ENCODE data around the gene RABEP2. TPM values are rescaled to one million over a fixed set of nuclear protein-coding genes. Genes with fewer than 3 reads are reported as not detected.

Gene RABEP2
- total RNA-seq, 1 experiment from 2014 or later: 17.8 TPM

- no TSS peak for BruUV-seq (replicated peaks)
- Mint-ChIP-seq H3K9me3 (ENCODE audit: unreplicated experiment) (no peaks in the 10 kb centered on the region), H3K4me3 (ENCODE audit: unreplicated experiment) (no peak overlapping the region), H3K27me3 (ENCODE audit: insufficient read depth, unreplicated experiment) (no peaks in the 10 kb centered on the region), H3K4me1 (ENCODE audit: insufficient read depth, unreplicated experiment) (no peaks in the 10 kb centered on the region), H3K27ac (ENCODE audit: low read depth, unreplicated experiment) (no peak overlapping the region), H3K36me3 (ENCODE audit: insufficient read depth, unreplicated experiment) (peaks cover 51% of the 10 kb centered on the region)
- TF ChIP-seq, protein P1, sequence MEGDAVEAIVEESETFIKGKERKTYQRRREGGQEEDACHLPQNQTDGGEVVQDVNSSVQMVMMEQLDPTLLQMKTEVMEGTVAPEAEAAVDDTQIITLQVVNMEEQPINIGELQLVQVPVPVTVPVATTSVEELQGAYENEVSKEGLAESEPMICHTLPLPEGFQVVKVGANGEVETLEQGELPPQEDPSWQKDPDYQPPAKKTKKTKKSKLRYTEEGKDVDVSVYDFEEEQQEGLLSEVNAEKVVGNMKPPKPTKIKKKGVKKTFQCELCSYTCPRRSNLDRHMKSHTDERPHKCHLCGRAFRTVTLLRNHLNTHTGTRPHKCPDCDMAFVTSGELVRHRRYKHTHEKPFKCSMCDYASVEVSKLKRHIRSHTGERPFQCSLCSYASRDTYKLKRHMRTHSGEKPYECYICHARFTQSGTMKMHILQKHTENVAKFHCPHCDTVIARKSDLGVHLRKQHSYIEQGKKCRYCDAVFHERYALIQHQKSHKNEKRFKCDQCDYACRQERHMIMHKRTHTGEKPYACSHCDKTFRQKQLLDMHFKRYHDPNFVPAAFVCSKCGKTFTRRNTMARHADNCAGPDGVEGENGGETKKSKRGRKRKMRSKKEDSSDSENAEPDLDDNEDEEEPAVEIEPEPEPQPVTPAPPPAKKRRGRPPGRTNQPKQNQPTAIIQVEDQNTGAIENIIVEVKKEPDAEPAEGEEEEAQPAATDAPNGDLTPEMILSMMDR (IDR thresholded peaks at IDR 0.05; ENCODE audit: unreplicated experiment): no peak
- DNase-seq (ENCODE audit: unreplicated experiment): no peak
- ChIA-PET POLR2A (interaction anchor here (0.7 to 1.2 kb wide), 3 partner anchors 11 to 135 kb away, joined by 3 to 5 read pairs (median 4); no protein-coding TSS in a partner anchor), CTCF (interaction anchor here (0.6 kb wide), 2 partner anchors 16 to 1559 kb away, joined by 3 read pairs; partner anchors contain the start of gene SPNS1)
- intact Hi-C loops (cut with micrococcal nuclease): no loop called here
Measured at GRCh38 chr16:28958216-28958615, 33.2 kb upstream of the RABEP2 start.

GRCh38 chr16:28951410-28951943 lies 26.4 kb upstream of the RABEP2 start:
- Mint-ChIP-seq H3K9me3 (ENCODE audit: unreplicated experiment) (no peaks in the 10 kb centered on the region), H3K27ac (ENCODE audit: low read depth, unreplicated experiment) (peak overlapping the region; percentile 92), H3K36me3 (ENCODE audit: insufficient read depth, unreplicated experiment) (peaks cover 35% of the 10 kb centered on the region), H3K27me3 (ENCODE audit: insufficient read depth, unreplicated experiment) (no peaks in the 10 kb centered on the region), H3K4me3 (ENCODE audit: unreplicated experiment) (peak overlapping the region; percentile 99), H3K4me1 (ENCODE audit: insufficient read depth, unreplicated experiment) (peaks cover 17% of the 10 kb centered on the region)
- TF ChIP-seq, protein P1 (IDR thresholded peaks at IDR 0.05; ENCODE audit: unreplicated experiment): no peak
- intact Hi-C loops (cut with micrococcal nuclease): loop anchor here (2.0 kb wide), 1 partner anchor 23 kb away; the partner anchor contains the start of gene SPNS1
- peak; percentile 30 for DNase-seq (ENCODE audit: unreplicated experiment)
- ChIA-PET POLR2A (interaction anchor here (1.2 to 3.9 kb wide), 6 partner anchors 11 to 129 kb away, joined by 3 to 30 read pairs (median 13); partner anchors contain the start of genes ATXN2L, RABEP2, SH2B1 and SPNS1), CTCF (interaction anchor here (0.7 to 1.3 kb wide), 2 partner anchors 26 to 29 kb away, joined by 3 to 7 read pairs; no protein-coding TSS in a partner anchor)
- no TSS peak for BruUV-seq (replicated peaks)

DNA sequence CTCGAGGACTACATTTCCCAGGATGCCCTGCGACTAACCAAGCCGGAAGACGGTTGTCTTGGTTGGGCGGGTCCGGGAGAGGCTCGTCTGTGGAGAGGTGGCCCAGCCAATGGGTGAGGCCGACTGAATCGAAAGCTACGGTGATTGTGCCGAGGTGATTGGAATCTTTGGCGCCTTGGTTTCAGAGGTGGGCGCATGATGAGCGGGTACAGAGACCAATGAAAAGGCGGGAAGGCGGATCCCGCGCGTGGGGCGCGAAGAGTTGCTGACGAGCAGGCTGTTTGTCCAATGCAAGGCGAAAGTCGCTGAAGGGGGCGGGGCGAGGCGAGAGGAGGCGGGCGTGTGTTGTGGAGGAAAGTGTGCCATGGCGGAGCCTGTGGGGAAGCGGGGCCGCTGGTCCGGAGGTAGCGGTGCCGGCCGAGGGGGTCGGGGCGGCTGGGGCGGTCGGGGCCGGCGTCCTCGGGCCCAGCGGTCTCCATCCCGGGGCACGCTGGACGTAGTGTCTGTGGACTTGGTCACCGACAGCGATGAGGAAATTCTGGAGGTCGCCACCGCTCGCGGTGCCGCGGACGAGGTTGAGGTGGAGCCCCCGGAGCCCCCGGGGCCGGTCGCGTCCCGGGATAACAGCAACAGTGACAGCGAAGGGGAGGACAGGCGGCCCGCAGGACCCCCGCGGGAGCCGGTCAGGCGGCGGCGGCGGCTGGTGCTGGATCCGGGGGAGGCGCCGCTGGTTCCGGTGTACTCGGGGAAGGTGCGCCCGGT lies 25.8 kb upstream of the RABEP2 start, which contains the start of gene NFATC2IP:
Gene NFATC2IP (plus strand): TSS at position 290 of the 762 bp plus-strand sequence. CDS start 75 bp downstream, at position 365.
- TF ChIP-seq, protein P1 (IDR thresholded peaks at IDR 0.05; ENCODE audit: unreplicated experiment): no peak
- POLR2A ChIA-PET: interaction anchor here (0.6 to 3.9 kb wide), 11 partner anchors 18 to 1456 kb away, joined by 3 to 30 read pairs (median 6); partner anchors contain the start of genes ATXN2L, RABEP2, SH2B1 and SPNS1
- BruUV-seq (replicated peaks): no TSS peak
- Mint-ChIP-seq H3K4me3 (ENCODE audit: unreplicated experiment) (peak within 1 kb of the TSS; percentile 99), H3K27ac (ENCODE audit: low read depth, unreplicated experiment) (peak within 1 kb of the TSS; percentile 92), H3K27me3 (ENCODE audit: insufficient read depth, unreplicated experiment) (no peaks in the 10 kb centered on the region), H3K9me3 (ENCODE audit: unreplicated experiment) (no peaks in the 10 kb centered on the region), H3K36me3 (ENCODE audit: insufficient read depth, unreplicated experiment) (peaks cover 28% of the 10 kb centered on the region), H3K4me1 (ENCODE audit: insufficient read depth, unreplicated experiment) (peaks cover 19% of the 10 kb centered on the region)
- CTCF ChIA-PET: interaction anchor here (0.6 to 1.0 kb wide), 4 partner anchors 30 to 869 kb away, joined by 3 to 6 read pairs (median 3); partner anchors contain the start of genes ATXN2L and MVP
- DNase-seq (ENCODE audit: unreplicated experiment): peak; percentile 99
- intact Hi-C loops (cut with micrococcal nuclease): loop anchor here (2.0 kb wide), 1 partner anchor 24 kb away; the partner anchor contains the start of gene SPNS1
